ENCODE results near the gene CRYBA2. TPM values are rescaled to one million over a fixed set of nuclear protein-coding genes. Genes with fewer than 3 reads are reported as not detected.

Gene CRYBA2
- total RNA-seq, 1 donor from 2014 or later, result 0.49 TPM

- Mint-ChIP-seq H3K4me1 (ENCODE audit: low read depth, unreplicated experiment) (peaks cover 3% of the 10 kb centered on the region), H3K9me3 (ENCODE audit: unreplicated experiment) (peaks cover 4% of the 10 kb centered on the region), H3K4me3 (ENCODE audit: unreplicated experiment) (peak overlapping the region; percentile 46), H3K27me3 (ENCODE audit: unreplicated experiment) (peaks cover 46% of the 10 kb centered on the region), H3K27ac (ENCODE audit: unreplicated experiment) (no peak overlapping the region), H3K36me3 (ENCODE audit: unreplicated experiment) (no peaks in the 10 kb centered on the region)
- TF ChIP-seq, protein P1, sequence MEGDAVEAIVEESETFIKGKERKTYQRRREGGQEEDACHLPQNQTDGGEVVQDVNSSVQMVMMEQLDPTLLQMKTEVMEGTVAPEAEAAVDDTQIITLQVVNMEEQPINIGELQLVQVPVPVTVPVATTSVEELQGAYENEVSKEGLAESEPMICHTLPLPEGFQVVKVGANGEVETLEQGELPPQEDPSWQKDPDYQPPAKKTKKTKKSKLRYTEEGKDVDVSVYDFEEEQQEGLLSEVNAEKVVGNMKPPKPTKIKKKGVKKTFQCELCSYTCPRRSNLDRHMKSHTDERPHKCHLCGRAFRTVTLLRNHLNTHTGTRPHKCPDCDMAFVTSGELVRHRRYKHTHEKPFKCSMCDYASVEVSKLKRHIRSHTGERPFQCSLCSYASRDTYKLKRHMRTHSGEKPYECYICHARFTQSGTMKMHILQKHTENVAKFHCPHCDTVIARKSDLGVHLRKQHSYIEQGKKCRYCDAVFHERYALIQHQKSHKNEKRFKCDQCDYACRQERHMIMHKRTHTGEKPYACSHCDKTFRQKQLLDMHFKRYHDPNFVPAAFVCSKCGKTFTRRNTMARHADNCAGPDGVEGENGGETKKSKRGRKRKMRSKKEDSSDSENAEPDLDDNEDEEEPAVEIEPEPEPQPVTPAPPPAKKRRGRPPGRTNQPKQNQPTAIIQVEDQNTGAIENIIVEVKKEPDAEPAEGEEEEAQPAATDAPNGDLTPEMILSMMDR (IDR thresholded peaks at IDR 0.05; ENCODE audit: partially characterized antibody, unreplicated experiment), result no peak
- no peak for DNase-seq
Measured at GRCh38 chr2:218986148-218986761, 7.0 kb downstream of the CRYBA2 start.

GRCh38 chr2:218985325-218986091 lies 7.7 kb downstream of the CRYBA2 start:
- Mint-ChIP-seq H3K27ac (ENCODE audit: unreplicated experiment) (no peak overlapping the region), H3K4me1 (ENCODE audit: low read depth, unreplicated experiment) (peaks cover 6% of the 10 kb centered on the region), H3K36me3 (ENCODE audit: unreplicated experiment) (no peaks in the 10 kb centered on the region), H3K4me3 (ENCODE audit: unreplicated experiment) (peak overlapping the region; percentile 46), H3K27me3 (ENCODE audit: unreplicated experiment) (peaks cover 47% of the 10 kb centered on the region), H3K9me3 (ENCODE audit: unreplicated experiment) (peaks cover 7% of the 10 kb centered on the region)
- TF ChIP-seq, protein P1 (IDR thresholded peaks at IDR 0.05; ENCODE audit: partially characterized antibody, unreplicated experiment), result no peak
- DNase-seq, result no peak

DNA sequence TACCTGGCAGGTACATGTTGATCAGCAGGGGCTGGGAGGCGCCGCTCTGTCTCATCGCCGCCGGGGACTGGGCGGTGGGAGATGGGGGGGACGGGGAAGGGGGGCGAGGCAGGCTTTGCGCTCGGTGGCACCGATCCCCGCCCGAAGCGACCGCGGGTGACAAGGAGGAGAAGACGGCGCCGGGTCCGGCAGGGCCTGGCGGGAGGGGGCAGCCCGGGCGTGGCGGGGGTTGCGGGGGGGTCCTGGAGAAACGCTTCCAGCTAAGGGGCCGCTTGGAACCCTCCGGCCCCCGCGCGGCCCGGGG lies 8.2 kb downstream of the CRYBA2 start, which contains the start of gene FEV:
Gene FEV, minus strand, starts transcription at position 164 of the 304 bp plus-strand sequence. Its CDS starts 109 bp downstream, at position 55.
- peak within 1 kb of the TSS; percentile 84 for H3K4me3 Mint-ChIP-seq (ENCODE audit: unreplicated experiment)
- H3K27ac Mint-ChIP-seq (ENCODE audit: unreplicated experiment), result no peak within 1 kb of the TSS
- peaks cover 42% of the 10 kb centered on the region for H3K27me3 Mint-ChIP-seq (ENCODE audit: unreplicated experiment)
- H3K4me1 Mint-ChIP-seq (ENCODE audit: low read depth, unreplicated experiment), result peaks cover 6% of the 10 kb centered on the region
- no peaks in the 10 kb centered on the region for H3K36me3 Mint-ChIP-seq (ENCODE audit: unreplicated experiment)
- TF ChIP-seq, protein P1 (IDR thresholded peaks at IDR 0.05; ENCODE audit: partially characterized antibody, unreplicated experiment), result no peak
- peaks cover 7% of the 10 kb centered on the region for H3K9me3 Mint-ChIP-seq (ENCODE audit: unreplicated experiment)
- DNase-seq, result no peak

GRCh38 chr2:218984239-218985020 lies 8.8 kb downstream of the CRYBA2 start:
- DNase-seq, result peak; percentile 47
- Mint-ChIP-seq H3K4me3 (ENCODE audit: unreplicated experiment) (peak overlapping the region; percentile 84), H3K9me3 (ENCODE audit: unreplicated experiment) (peaks cover 7% of the 10 kb centered on the region), H3K27ac (ENCODE audit: unreplicated experiment) (no peak overlapping the region), H3K27me3 (ENCODE audit: unreplicated experiment) (peaks cover 38% of the 10 kb centered on the region), H3K4me1 (ENCODE audit: low read depth, unreplicated experiment) (peaks cover 6% of the 10 kb centered on the region), H3K36me3 (ENCODE audit: unreplicated experiment) (no peaks in the 10 kb centered on the region)
- TF ChIP-seq, protein P1 (IDR thresholded peaks at IDR 0.05; ENCODE audit: partially characterized antibody, unreplicated experiment), result no peak
